H9 (cell line): ENCODE data around the gene ALOX5. TPM values are rescaled to one million over a fixed set of nuclear protein-coding genes. Genes with fewer than 3 reads are reported as not detected.

Source experiments
- DNase-seq: peaks from one replicate; pipeline ENCODE4 v3.0.0-alpha.2; 2017
- H2AFZ ChIP-seq: one replicate; pipeline ENCODE4 v1.6.1; 2013; ENCODE audit warnings: mild to moderate bottlenecking, low read length, control low read depth, moderate library complexity
- H2AK5ac ChIP-seq: 2 replicates; pipeline ENCODE4 v1.6.1; 2013; ENCODE audit warnings: low read length, control low read depth, mixed read lengths; ENCODE audit not compliant: insufficient read length
- H2BK120ac ChIP-seq: one replicate; pipeline ENCODE4 v1.6.1; 2013; ENCODE audit warnings: low read depth, mild to moderate bottlenecking, low read length, control low read depth, inconsistent platforms; ENCODE audit not compliant: poor library complexity, severe bottlenecking
- H2BK12ac ChIP-seq: 2 replicates; pipeline ENCODE4 v1.6.1; 2013; ENCODE audit warnings: low read length, control low read depth, mixed read lengths, low read depth; ENCODE audit not compliant: insufficient read length
- H2BK15ac ChIP-seq: 2 replicates; pipeline ENCODE4 v1.6.1; 2013; ENCODE audit warnings: low read depth, low read length, control low read depth
- H2BK20ac ChIP-seq: one replicate; pipeline ENCODE4 v1.6.1; 2013; ENCODE audit warnings: low read depth, mild to moderate bottlenecking, low read length, control low read depth, inconsistent platforms; ENCODE audit not compliant: poor library complexity, severe bottlenecking
- H2BK5ac ChIP-seq: 2 replicates; pipeline ENCODE4 v1.6.1; 2013; ENCODE audit warnings: low read length, control low read depth, mixed read lengths; ENCODE audit not compliant: insufficient read length
- H3K14ac ChIP-seq: 2 replicates; pipeline ENCODE4 v1.6.1; 2013; ENCODE audit warnings: low read length, control low read depth; ENCODE audit not compliant: insufficient read depth
- H3K18ac ChIP-seq: 2 replicates; pipeline ENCODE4 v1.6.1; 2013; ENCODE audit warnings: low read depth, mild to moderate bottlenecking, mixed read lengths, low read length, control low read depth; ENCODE audit not compliant: insufficient read length
- H3K23ac ChIP-seq: 2 replicates; pipeline ENCODE4 v1.6.1; 2013; ENCODE audit warnings: low read length, control low read depth, mixed read lengths, low read depth; ENCODE audit not compliant: insufficient read length
- H3K23me2 ChIP-seq: 2 replicates; pipeline ENCODE4 v1.6.1; 2013; ENCODE audit warnings: low read depth, mild to moderate bottlenecking, mixed read lengths, low read length, control low read depth; ENCODE audit not compliant: insufficient read length, poor library complexity, severe bottlenecking
- H3K27ac ChIP-seq: 2 replicates; pipeline ENCODE4 v1.5.1; 2013; ENCODE audit warnings: low read length, control low read depth, mixed read lengths, low read depth; ENCODE audit not compliant: insufficient read length
- H3K27me3 ChIP-seq: 2 replicates; pipeline ENCODE4 v1.6.1; 2013; ENCODE audit warnings: low read length, control low read depth, inconsistent platforms; ENCODE audit not compliant: insufficient read depth
- H3K4ac ChIP-seq: 2 replicates; pipeline ENCODE4 v1.6.1; 2013; ENCODE audit warnings: low read depth, mild to moderate bottlenecking, control low read depth, inconsistent platforms, low read length, moderate library complexity
- H3K4me1 ChIP-seq: 2 replicates; pipeline ENCODE4 v1.6.1; 2013; ENCODE audit warnings: low read length, control low read depth, inconsistent platforms; ENCODE audit not compliant: insufficient read depth
- H3K4me2 ChIP-seq: 2 replicates; pipeline ENCODE4 v1.6.1; 2013; ENCODE audit warnings: low read length, control low read depth, mixed read lengths; ENCODE audit not compliant: insufficient read length, insufficient read depth
- H3K56ac ChIP-seq: 2 replicates; pipeline ENCODE4 v1.6.1; 2013; ENCODE audit warnings: low read depth, mild to moderate bottlenecking, mixed read lengths, low read length, control low read depth; ENCODE audit not compliant: insufficient read length
- H3K79me1 ChIP-seq: 2 replicates; pipeline ENCODE4 v1.6.1; 2013; ENCODE audit warnings: low read depth, mild to moderate bottlenecking, moderate library complexity, low read length, control low read depth, inconsistent platforms; ENCODE audit not compliant: insufficient read depth, poor library complexity, severe bottlenecking
- H3K79me2 ChIP-seq: 2 replicates; pipeline ENCODE4 v1.6.1; 2013; ENCODE audit warnings: low read length, control low read depth, inconsistent platforms; ENCODE audit not compliant: insufficient read depth
- H3K9ac ChIP-seq: 2 replicates; pipeline ENCODE4 v1.6.1; 2013; ENCODE audit warnings: low read length, control low read depth, mixed read lengths; ENCODE audit not compliant: insufficient read length; ENCODE audit errors: extremely low read depth
- H3K9me3 ChIP-seq: one replicate; pipeline ENCODE4 v1.6.1; 2013; ENCODE audit warnings: low read depth, low read length, inconsistent platforms; ENCODE audit not compliant: control insufficient read depth
- H3T11ph ChIP-seq: one replicate; pipeline ENCODE4 v1.6.1; 2013; ENCODE audit warnings: mild to moderate bottlenecking, low read length, control low read depth, inconsistent platforms
- H4K20me1 ChIP-seq: one replicate; pipeline ENCODE4 v1.6.1; 2013; ENCODE audit not compliant: control insufficient read depth, insufficient read length, insufficient read depth
- H4K5ac ChIP-seq: 2 replicates; pipeline ENCODE4 v1.6.1; 2013; ENCODE audit warnings: low read depth, mild to moderate bottlenecking, mixed read lengths, low read length, control low read depth; ENCODE audit not compliant: insufficient read length
- H4K8ac ChIP-seq: replicated peaks from 2 replicates; pipeline ENCODE4 v1.6.1; 2013; ENCODE audit warnings: low read length, control low read depth, mixed read lengths, low read depth; ENCODE audit not compliant: insufficient read length
- H4K91ac ChIP-seq: 2 replicates; pipeline ENCODE4 v1.6.1; 2013; ENCODE audit warnings: low read depth, mild to moderate bottlenecking, moderate library complexity, mixed read lengths, low read length, control low read depth; ENCODE audit not compliant: insufficient read length
- H3K27ac Mint-ChIP-seq, 3 experiments: 2 replicates in 2 of 3; 3 replicates in 1 of 3; pipeline ENCODE4 v1.8.0; 2020 to 2021; ENCODE audit warnings: mixed read lengths in 3 of 3, mild to moderate bottlenecking in 1 of 3, moderate library complexity in 1 of 3
- H3K27me3 Mint-ChIP-seq: 2 replicates; pipeline ENCODE4 v1.8.0; 2021; ENCODE audit warnings: low read depth, mild to moderate bottlenecking, moderate library complexity, mixed read lengths
- H3K36me3 Mint-ChIP-seq, 3 experiments: 2 replicates in 2 of 3; 3 replicates in 1 of 3; pipeline ENCODE4 v1.8.0; 2020 to 2021; ENCODE audit warnings: low read depth in 3 of 3, mixed read lengths in 3 of 3; ENCODE audit not compliant: insufficient read depth in 1 of 3
- H3K4me1 Mint-ChIP-seq, 2 experiments: 2 replicates each; pipeline ENCODE4 v1.8.0; 2020; ENCODE audit warnings: mixed read lengths in 2 of 2
- H3K4me3 Mint-ChIP-seq, 2 experiments: 2 replicates in 1 of 2; 3 replicates in 1 of 2; pipeline ENCODE4 v1.8.0; 2020 to 2021; ENCODE audit warnings: mild to moderate bottlenecking in 2 of 2, mixed read lengths in 2 of 2, moderate library complexity in 1 of 2
- H3K9me3 Mint-ChIP-seq, 2 experiments: 2 replicates in 1 of 2; 3 replicates in 1 of 2; pipeline ENCODE4 v1.8.0; 2020; ENCODE audit warnings: mild to moderate bottlenecking in 2 of 2, mixed read lengths in 2 of 2, moderate library complexity in 1 of 2
- CTCF ChIP-seq: fragments of 200-600 bp; sonication (generic); conservative IDR thresholded peaks from 3 replicates; pipeline ENCODE4 v1.8.0; 2021; ENCODE audit warnings: antibody characterized with exemption, mild to moderate bottlenecking
- WGBS: extraction: QIAGEN DNeasy Blood & Tissue Kit; methylation state at CpG from one replicate; pipeline ENCODE4 v1.1.7; 2013; ENCODE audit warnings: missing lambda C conversion rate, low lambda C conversion rate, mixed read lengths; ENCODE audit not compliant: insufficient read length; ENCODE audit errors: extremely low coverage; 5-methylcytosine and 5-hydroxymethylcytosine counted together
- total RNA-seq: library from RNA; stranded (reverse); gene quantifications from 2 replicates; pipeline ENCODE4 v1.2.1, GENCODE V29; 2021

Gene ALOX5
- total RNA-seq, 1 experiment from 2014 or later, result 3.7 TPM

DNA sequence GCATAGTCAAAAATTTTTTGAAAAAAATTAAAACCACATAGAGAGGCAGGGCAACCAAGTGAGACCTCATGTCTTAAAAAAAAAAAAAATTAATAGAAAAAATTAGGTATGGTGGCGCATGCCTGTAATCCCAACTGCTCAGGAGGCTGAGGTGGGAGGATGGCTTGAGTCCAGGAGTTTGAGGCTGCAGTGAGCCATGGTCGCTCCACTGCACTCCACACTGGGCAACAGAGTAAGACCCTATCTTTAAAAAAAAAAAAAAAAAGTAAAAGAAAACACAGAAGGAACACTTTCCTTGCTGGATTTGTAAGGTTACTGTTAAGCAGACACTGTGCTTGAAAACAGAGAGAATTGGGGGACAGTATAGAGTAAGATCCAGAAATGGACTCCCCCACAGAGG, 58.1 kb downstream of the ALOX5 start:
- no peak overlapping the region for H3K27ac Mint-ChIP-seq
- no peaks in the 10 kb centered on the region for H4K20me1 ChIP-seq
- TF ChIP-seq CTCF, result no peak
- no peaks in the 10 kb centered on the region for H3K27me3 Mint-ChIP-seq
- no peak overlapping the region for H4K91ac ChIP-seq
- H4K8ac ChIP-seq, result no peak overlapping the region
- H3K4me1 ChIP-seq, result peaks cover 2% of the 10 kb centered on the region; the same call in 1 of the 2 replicates
- DNase-seq, result no peak
- H3K14ac ChIP-seq, result no peak overlapping the region
- no peak overlapping the region for H2BK120ac ChIP-seq
- no peak overlapping the region for H2BK5ac ChIP-seq
- H3K4me2 ChIP-seq, result no peak overlapping the region
- H3K23me2 ChIP-seq, result peaks cover 2% of the 10 kb centered on the region
- H3K9me3 ChIP-seq, result no peaks in the 10 kb centered on the region
- peaks cover 27 to 28% of the 10 kb centered on the region in 2 experiments for H3K4me1 Mint-ChIP-seq
- no peak overlapping the region for H2BK20ac ChIP-seq
- H2BK15ac ChIP-seq, result no peak overlapping the region
- no peak overlapping the region for H3K27ac ChIP-seq
- 0 out of 7 replicates have a peak, but pooled peaks cover 0 to 4% (median 0%) of the 10 kb centered on the region in 3 experiments for H3K36me3 Mint-ChIP-seq
- H2BK12ac ChIP-seq, result no peak overlapping the region
- no CpG with 5 or more reads among the region's 2 CpGs for WGBS
- H3K4ac ChIP-seq, result no peak overlapping the region
- H3K4me3 Mint-ChIP-seq, result no peak overlapping the region
- H2AK5ac ChIP-seq, result no peak overlapping the region
- no peaks in the 10 kb centered on the region for H3K79me1 ChIP-seq
- H3K23ac ChIP-seq, result no peak overlapping the region
- H3T11ph ChIP-seq, result no peak overlapping the region
- H3K9me3 Mint-ChIP-seq, result peaks cover 3 to 7% of the 10 kb centered on the region in 2 experiments; a peak in 2 of 5 replicates
- H3K9ac ChIP-seq, result no peak overlapping the region
- no peaks in the 10 kb centered on the region for H3K27me3 ChIP-seq
- H3K79me2 ChIP-seq, result no peaks in the 10 kb centered on the region
- H3K56ac ChIP-seq, result no peak overlapping the region
- H3K18ac ChIP-seq, result no peak overlapping the region
- no peak overlapping the region for H2AFZ ChIP-seq
- no peak overlapping the region for H4K5ac ChIP-seq
